ENCODE measurements around the gene TPRKB.
"Not testable (repeated sequence)": the region's sequence is repeated elsewhere in the genome, so short reads cannot be mapped to it uniquely, and the experiment has no call there.

The TPRKB gene

GRCh38 chr2:73764945-73765344 lies 27.8 kb upstream of the TPRKB start:
- H3K36me3 ChIP-seq (replicated peaks) = peaks cover 71% of the 10 kb centered on the region
- in situ Hi-C loops (cut with HindIII; ENCODE audit: low pct_ligation_motif_present, low sequenced_read_pairs) = no loop called here
- H3K27me3 ChIP-seq (replicated peaks) = no peaks in the 10 kb centered on the region

GRCh38 chr2:73762571-73762970 lies 25.4 kb upstream of the TPRKB start:
- TF ChIP-seq, protein P1, sequence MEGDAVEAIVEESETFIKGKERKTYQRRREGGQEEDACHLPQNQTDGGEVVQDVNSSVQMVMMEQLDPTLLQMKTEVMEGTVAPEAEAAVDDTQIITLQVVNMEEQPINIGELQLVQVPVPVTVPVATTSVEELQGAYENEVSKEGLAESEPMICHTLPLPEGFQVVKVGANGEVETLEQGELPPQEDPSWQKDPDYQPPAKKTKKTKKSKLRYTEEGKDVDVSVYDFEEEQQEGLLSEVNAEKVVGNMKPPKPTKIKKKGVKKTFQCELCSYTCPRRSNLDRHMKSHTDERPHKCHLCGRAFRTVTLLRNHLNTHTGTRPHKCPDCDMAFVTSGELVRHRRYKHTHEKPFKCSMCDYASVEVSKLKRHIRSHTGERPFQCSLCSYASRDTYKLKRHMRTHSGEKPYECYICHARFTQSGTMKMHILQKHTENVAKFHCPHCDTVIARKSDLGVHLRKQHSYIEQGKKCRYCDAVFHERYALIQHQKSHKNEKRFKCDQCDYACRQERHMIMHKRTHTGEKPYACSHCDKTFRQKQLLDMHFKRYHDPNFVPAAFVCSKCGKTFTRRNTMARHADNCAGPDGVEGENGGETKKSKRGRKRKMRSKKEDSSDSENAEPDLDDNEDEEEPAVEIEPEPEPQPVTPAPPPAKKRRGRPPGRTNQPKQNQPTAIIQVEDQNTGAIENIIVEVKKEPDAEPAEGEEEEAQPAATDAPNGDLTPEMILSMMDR (IDR thresholded peaks at IDR 0.05; ENCODE audit: low read depth, low read length, missing control alignments) = no peak
- Histone ChIP-seq H3K36me3 (replicated peaks) (peaks cover 52% of the 10 kb centered on the region), H3K4me3 (ENCODE audit: low read depth, low read length) (no peak overlapping the region), H3K27ac (no peak overlapping the region), H3K27me3 (replicated peaks) (no peaks in the 10 kb centered on the region)
- no peak for DNase-seq
- in situ Hi-C loops (cut with HindIII; ENCODE audit: low pct_ligation_motif_present, low sequenced_read_pairs) = no loop called here

More at GRCh38 chr2:73764945-73765344, 27.8 kb upstream of the TPRKB start:
- TF ChIP-seq, protein P1 (IDR thresholded peaks at IDR 0.05; ENCODE audit: low read depth, low read length, missing control alignments) = no peak
- Histone ChIP-seq H3K4me3 (ENCODE audit: low read depth, low read length) (no peak overlapping the region), H3K27ac (no peak overlapping the region)
- no peak for DNase-seq

DNA sequence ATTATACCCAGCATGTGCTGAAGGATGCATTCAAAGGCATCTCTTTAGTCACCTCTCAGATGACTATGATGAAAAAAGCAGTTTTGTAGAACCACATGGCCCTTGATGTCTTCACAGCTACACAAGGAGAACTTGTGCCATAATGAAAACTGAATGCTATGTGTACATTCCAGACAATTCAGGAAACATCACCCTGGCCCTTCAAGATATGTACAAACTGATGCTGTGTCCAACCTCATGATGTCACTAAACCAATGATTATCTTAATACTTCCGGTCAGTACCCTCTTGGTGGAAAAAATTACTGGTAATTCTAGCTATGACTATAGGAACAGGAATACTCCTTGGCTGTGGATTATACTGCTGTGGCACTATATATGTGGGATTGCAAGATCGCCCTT lies 22.8 kb upstream of the TPRKB start:
- no peak for DNase-seq
- H3K4me3 ChIP-seq (ENCODE audit: low read depth, low read length) = no peak overlapping the region
- H3K27ac ChIP-seq = no peak overlapping the region
- peaks cover 49% of the 10 kb centered on the region for H3K36me3 ChIP-seq (replicated peaks)
- in situ Hi-C loops (cut with HindIII; ENCODE audit: low pct_ligation_motif_present, low sequenced_read_pairs) = no loop called here
- no peaks in the 10 kb centered on the region for H3K27me3 ChIP-seq (replicated peaks)
- TF ChIP-seq, protein P1 (IDR thresholded peaks at IDR 0.05; ENCODE audit: low read depth, low read length, missing control alignments) = no peak

DNA sequence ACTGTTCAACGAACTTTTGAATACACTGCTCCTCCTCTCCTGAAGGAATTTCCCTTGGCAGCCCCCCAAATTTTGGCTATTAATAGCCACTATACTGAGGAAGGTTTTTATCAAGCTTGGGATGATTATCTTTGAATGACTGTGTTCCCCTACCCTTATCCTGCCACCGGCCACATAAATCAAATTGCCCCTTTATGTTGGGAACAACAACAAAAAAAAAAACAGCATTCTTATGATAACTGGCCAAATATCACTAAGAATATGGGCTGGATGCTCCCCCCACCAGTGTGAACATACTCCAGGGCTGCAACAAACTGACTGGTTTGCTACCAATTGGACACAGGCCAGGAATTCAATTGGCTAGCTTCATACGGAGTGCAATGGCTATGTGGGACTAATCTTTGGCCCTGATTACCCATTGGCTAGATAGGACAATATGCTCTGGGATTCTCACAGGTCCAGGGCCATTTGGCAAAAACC lies 22.2 kb upstream of the TPRKB start:
- peak; percentile 49 for DNase-seq
- Histone ChIP-seq H3K36me3 (replicated peaks) (peaks cover 47% of the 10 kb centered on the region), H3K27me3 (replicated peaks) (no peaks in the 10 kb centered on the region), H3K4me3 (ENCODE audit: low read depth, low read length) (no peak overlapping the region), H3K27ac (no peak overlapping the region)
- in situ Hi-C loops (cut with HindIII; ENCODE audit: low pct_ligation_motif_present, low sequenced_read_pairs) = no loop called here
- TF ChIP-seq, protein P1 (IDR thresholded peaks at IDR 0.05; ENCODE audit: low read depth, low read length, missing control alignments) = no peak

GRCh38 chr2:73754332-73754731 lies 17.2 kb upstream of the TPRKB start:
- H3K36me3 ChIP-seq (replicated peaks) = peaks cover 32% of the 10 kb centered on the region
- H3K27me3 ChIP-seq (replicated peaks); H3K4me3 ChIP-seq (ENCODE audit: low read depth, low read length); in situ Hi-C loops (cut with HindIII; ENCODE audit: low pct_ligation_motif_present, low sequenced_read_pairs); DNase-seq; H3K27ac ChIP-seq: not testable (repeated sequence)

GRCh38 chr2:73749314-73749713 lies 12.2 kb upstream of the TPRKB start:
- TF ChIP-seq, protein P1 (IDR thresholded peaks at IDR 0.05; ENCODE audit: low read depth, low read length, missing control alignments) = no peak

More at GRCh38 chr2:73749314-73749713, 12.2 kb upstream of the TPRKB start:
- H3K27ac ChIP-seq = no peak overlapping the region
- no peak for DNase-seq
- peaks cover 29% of the 10 kb centered on the region for H3K36me3 ChIP-seq (replicated peaks)
- in situ Hi-C loops (cut with HindIII; ENCODE audit: low pct_ligation_motif_present, low sequenced_read_pairs) = no loop called here
- no peak overlapping the region for H3K4me3 ChIP-seq (ENCODE audit: low read depth, low read length)
- H3K27me3 ChIP-seq (replicated peaks) = no peaks in the 10 kb centered on the region

Measured in brain microvascular endothelial cell (primary cell).